GM12878 (cell line): ENCODE measurements around the gene AOAH. TPM values are rescaled to one million over a fixed set of nuclear protein-coding genes. Genes with fewer than 3 reads are reported as not detected.

Source experiments
- ATAC-seq: fragments of 200-7000 bp; cut with Tn5 transposase; 3 replicates; pipeline ENCODE4 v1.9.1; 2020; ENCODE audit warnings: mild to moderate bottlenecking, moderate library complexity
- BruUV-seq: library from RNA; stranded (reverse); fragments of 400-500 nt; replicated peaks from 2 replicates; lab custom pipeline; 2021; lab: Mats Ljungman, UMichigan
- CTCF ChIA-PET: fragments of 300-600 bp; sonication (Branson Sonifier 250); formaldehyde crosslinking; extraction: SDS; loops from one replicate; lab custom pipeline; 2021; ENCODE audit warnings: inconsistent platforms; lab: Yijun Ruan, JAX
- POLR2A ChIA-PET: fragments of 350-600 bp; formaldehyde crosslinking; extraction: SDS; loops from one replicate; lab custom pipeline; 2021; ENCODE audit warnings: inconsistent platforms; lab: Charles Lee
- RAD21 ChIA-PET: fragments of 300-600 bp; sonication (Branson Sonifier 250); formaldehyde crosslinking; loops from one replicate; lab custom pipeline; 2023; ENCODE audit warnings: antibody characterized with exemption; ENCODE audit not compliant: unreplicated experiment; lab: Charles Lee
- SMC1A ChIA-PET: fragments of 300-600 bp; sonication (Branson Sonifier 250); formaldehyde crosslinking; loops from one replicate; lab custom pipeline; 2023; ENCODE audit not compliant: unreplicated experiment, uncharacterized antibody; lab: Charles Lee
- DNase-seq: peaks from one replicate; pipeline ENCODE4 v3.0.0-alpha.2; 2011; ENCODE audit warnings: low read depth, low spot score
- FAIRE-seq: peaks from 3 replicates; lab custom pipeline; 2011; peaks lifted over from hg19 to GRCh38; lab: Jason Lieb, UNC
- H2AFZ ChIP-seq: 2 replicates; pipeline ENCODE4 v1.6.0; 2011; ENCODE audit warnings: low read depth, low read length, control low read depth; ENCODE audit not compliant: control insufficient read depth
- H3K27ac ChIP-seq: 2 replicates; pipeline ENCODE4 v1.5.1; 2011; ENCODE audit warnings: control low read depth; ENCODE audit not compliant: control insufficient read depth, insufficient read depth
- H3K27me3 ChIP-seq, 2 experiments: replicated peaks in 1 of 2; 2 replicates each; pipeline versions ENCODE4 v1.6.0 to v1.6.1; 2011; ENCODE audit warnings: low read length in 1 of 2; ENCODE audit not compliant: control insufficient read depth in 2 of 2, insufficient read depth in 2 of 2
- H3K36me3 ChIP-seq, 2 experiments: 2 replicates each; pipeline ENCODE4 v1.5.1; 2011; ENCODE audit warnings: low read length in 1 of 2; ENCODE audit not compliant: control insufficient read depth in 2 of 2, insufficient read depth in 2 of 2
- H3K4me1 ChIP-seq: 2 replicates; pipeline ENCODE4 v1.6.1; 2011; ENCODE audit warnings: mild to moderate bottlenecking, low read length, moderate library complexity, mixed read lengths; ENCODE audit not compliant: control insufficient read depth, insufficient read depth
- H3K4me2 ChIP-seq: 2 replicates; pipeline ENCODE4 v1.6.0; 2011; ENCODE audit warnings: control low read depth; ENCODE audit not compliant: control insufficient read depth, insufficient read depth
- H3K4me3 ChIP-seq: fragments of 200-600 bp; sonication (generic); 2 replicates; pipeline ENCODE4 v1.5.1; 2016
- H3K79me2 ChIP-seq: 2 replicates; pipeline ENCODE4 v1.6.0; 2011; ENCODE audit warnings: low read length; ENCODE audit not compliant: control insufficient read depth, insufficient read depth
- H3K9ac ChIP-seq: 2 replicates; pipeline ENCODE4 v1.8.0; 2011; ENCODE audit warnings: low read length, control low read depth, mixed read lengths; ENCODE audit not compliant: control insufficient read depth, insufficient read depth
- H3K9me3 ChIP-seq: replicated peaks from 3 replicates; pipeline ENCODE4 v1.5.1; 2011; ENCODE audit warnings: mild to moderate bottlenecking, low read length; ENCODE audit not compliant: control insufficient read depth, insufficient read depth
- H4K20me1 ChIP-seq: 2 replicates; pipeline ENCODE4 v1.6.0; 2011; ENCODE audit not compliant: control insufficient read depth, insufficient read depth
- CBX3 ChIP-seq: fragments of 200-600 bp; sonication (generic); IDR thresholded peaks from 2 replicates; pipeline ENCODE4 v1.6.1; 2016; ENCODE audit warnings: low read depth, borderline replicate concordance
- CHD4 ChIP-seq: fragments of 200-600 bp; sonication (generic); IDR thresholded peaks from 2 replicates; pipeline ENCODE4 v1.6.1; 2016; ENCODE audit warnings: mild to moderate bottlenecking
- CTCF ChIP-seq, 3 experiments: IDR thresholded peaks in 2 of 3; conservative IDR thresholded peaks in 1 of 3; 2 replicates each; pipeline ENCODE4 v1.5.1; 2011; ENCODE audit warnings: low read depth in 3 of 3, low read length in 3 of 3, mild to moderate bottlenecking in 3 of 3, control low read depth in 2 of 3, moderate library complexity in 2 of 3, inconsistent platforms in 1 of 3, mixed read lengths in 1 of 3; ENCODE audit not compliant: control insufficient read depth in 2 of 3, insufficient read depth in 1 of 3; ENCODE audit errors: extremely low read depth in 1 of 3
- KLF5 ChIP-seq: fragments of 450-650 bp; IDR thresholded peaks from 2 replicates; pipeline ENCODE4 v1.6.1; 2014; ENCODE audit warnings: mild to moderate bottlenecking; ENCODE audit not compliant: partially characterized antibody
- PML ChIP-seq: IDR thresholded peaks from 2 replicates; pipeline ENCODE4 v1.6.1; 2012; ENCODE audit warnings: low read length, inconsistent platforms
- RAD21 ChIP-seq: IDR thresholded peaks from 2 replicates; pipeline ENCODE4 v1.6.1; 2011; ENCODE audit warnings: mild to moderate bottlenecking, low read depth, low read length, moderate library complexity; ENCODE audit not compliant: insufficient read depth
- RAD51 ChIP-seq: fragments of 450-650 bp; IDR thresholded peaks from 2 replicates; pipeline ENCODE4 v1.6.1; 2016; ENCODE audit warnings: moderate library complexity, mild to moderate bottlenecking, inconsistent platforms
- RUNX3 ChIP-seq: IDR thresholded peaks from 2 replicates; pipeline ENCODE4 v1.6.1; 2012; ENCODE audit warnings: low read length, inconsistent platforms
- TAF1 ChIP-seq: IDR thresholded peaks from 2 replicates; pipeline ENCODE4 v1.6.1; 2011; ENCODE audit warnings: mild to moderate bottlenecking, low read depth, low read length, borderline replicate concordance
- WGBS: methylation state at CpG from one replicate; pipeline ENCODE4 v1.1.6; 2016; ENCODE audit warnings: low lambda C conversion rate; ENCODE audit not compliant: insufficient replicate concordance, insufficient coverage; ENCODE audit errors: missing lambda C conversion rate; 5-methylcytosine and 5-hydroxymethylcytosine counted together
- in situ Hi-C: fragments of 300-500 bp; cut with MboI; formaldehyde crosslinking; loops from 9 replicates; pipeline ENCODE4 v1.14.3; 2018; ENCODE audit warnings: mixed read lengths
- intact Hi-C: fragments of 100-400 bp; cut with micrococcal nuclease; formaldehyde crosslinking; loops from one replicate; pipeline ENCODE4 v1.14.2; 2022; ENCODE audit not compliant: unreplicated experiment
- polyA plus RNA-seq, 11 experiments: library from polyadenylated mRNA; depleted of rRNA in 4 of 11; unstranded in 6 of 11; stranded (reverse) in 5 of 11; fragments of >200 nt; fragmentation: Nextera tagmentation in 4 of 11; fragmentation: Illumina TruSeq in 1 of 11; extraction: Ambion mirVana in 4 of 11; extraction: Trizol in 1 of 11; gene quantifications; 1 replicate in 1 of 11; 2 replicates in 10 of 11; pipeline versions ENCODE4 v1.2.1 to v1.2.3, GENCODE V29; 2011 to 2016; ENCODE audit warnings: inconsistent platforms in 2 of 11, missing spikeins in 2 of 11, low read depth in 1 of 11
- total RNA-seq, 4 experiments: library from RNA; depleted of rRNA in 3 of 4; stranded (reverse); fragments of >200 nt in 3 of 4; fragmentation: Illumina TruSeq in 1 of 4; extraction: Trizol in 1 of 4; gene quantifications; 2 replicates each; pipeline versions ENCODE4 v1.2.1 to v1.2.3, GENCODE V29; 2013 to 2021

The AOAH gene
- total and polyA plus RNA-seq, 10 of the 15 experiments (the other 5 are each of a cell fraction or from before 2014, with no cell fraction given), result 0.32 to 2.8 (median 1.4) TPM

- TF ChIP-seq CTCF (IDR thresholded peaks at IDR 0.05 in 2 of 3, conservative IDR thresholded peaks at IDR 0.05 in 1 of 3; ENCODE audit: control insufficient read depth in 2 of 3, extremely low read depth in 1 of 3, insufficient read depth in 1 of 3, low read depth in 3 of 3, low read length in 3 of 3), result peak; percentile 57 to 77 (median 65); a peak in 5 of 6 replicates
- TF ChIP-seq, all 136 proteins: peak for 5
Observed at GRCh38 chr7:36487756-36488336, 236.4 kb downstream of the AOAH start (continued).

GRCh38 chr7:36486336-36486735 is 238.0 kb downstream of the AOAH start:
- H3K27me3 ChIP-seq, result no peaks in the 10 kb centered on the region
- DNase-seq (no peak), FAIRE-seq (no peak), ATAC-seq (no peak)
- no peak overlapping the region for H3K4me2 ChIP-seq
- H3K4me3 ChIP-seq, result no peak overlapping the region
- ChIA-PET POLR2A (no interaction called here), RAD21 (interaction anchor here (5.0 kb wide), 1 partner anchor 696 kb away, joined by 39 read pairs; no protein-coding TSS in a partner anchor), CTCF (interaction anchor here (1.7 to 5.8 kb wide), 3 partner anchors 184 to 712 kb away, joined by 4 to 59 read pairs (median 36); no protein-coding TSS in a partner anchor), SMC1A (interaction anchor here (1.3 to 2.8 kb wide), 3 partner anchors 481 to 715 kb away, joined by 3 to 10 read pairs (median 4); no protein-coding TSS in a partner anchor)
- H4K20me1 ChIP-seq, result no peaks in the 10 kb centered on the region
- TF ChIP-seq TAF1 (no peak), RAD21 (no peak), PML (no peak), RUNX3 (no peak), RAD51 (no peak), CBX3 (no peak), KLF5 (no peak), CTCF (IDR thresholded peaks at IDR 0.05 in 2 of 3, conservative IDR thresholded peaks at IDR 0.05 in 1 of 3; ENCODE audit: control insufficient read depth in 2 of 3, extremely low read depth in 1 of 3, insufficient read depth in 1 of 3, low read depth in 3 of 3, low read length in 3 of 3) (no peak), CHD4 (no peak)
- no peaks in the 10 kb centered on the region for H3K4me1 ChIP-seq
- WGBS, result 24% methylated on average over 4 of the region's 4 CpGs
- H3K79me2 ChIP-seq, result no peaks in the 10 kb centered on the region
- no peaks in the 10 kb centered on the region for H3K36me3 ChIP-seq
- H3K9me3 ChIP-seq, result no peaks in the 10 kb centered on the region; the same call in 2 of the 3 replicates
- intact Hi-C loops, result loop anchor here (2.0 to 10.0 kb wide), 3 partner anchors 184 to 696 kb away; no protein-coding TSS in a partner anchor
- H3K27ac ChIP-seq, result no peak overlapping the region
- H3K9ac ChIP-seq, result no peak overlapping the region
- no TSS peak for BruUV-seq
- in situ Hi-C loops, result no loop called here
- no peak overlapping the region for H2AFZ ChIP-seq
